Esophagus (tissue), 2 donors: Measurements from ENCODE around the gene CDH15. TPM values are rescaled to one million over a fixed set of nuclear protein-coding genes. Genes with fewer than 3 reads are reported as not detected.
"Not testable (repeated sequence)": the region's sequence is repeated elsewhere in the genome, so short reads cannot be mapped to it uniquely, and the experiment has no call there.

Source experiments
- H3K27ac ChIP-seq, 2 donors: one replicate each; pipeline ENCODE4 v1.5.1; 2013; ENCODE audit warnings: low read depth in 2 of 2, mild to moderate bottlenecking in 2 of 2, inconsistent platforms in 1 of 2, low read length in 1 of 2, moderate library complexity in 1 of 2
- H3K27me3 ChIP-seq, 2 donors: one replicate each; pipeline ENCODE4 v1.6.1; 2013; ENCODE audit warnings: low read length in 2 of 2, control low read depth in 1 of 2, mild to moderate bottlenecking in 1 of 2; ENCODE audit not compliant: insufficient read depth in 2 of 2, control insufficient read depth in 1 of 2
- H3K36me3 ChIP-seq, 2 donors: one replicate each; pipeline ENCODE4 v1.6.1; 2013; ENCODE audit warnings: low read length in 1 of 2; ENCODE audit not compliant: control insufficient read depth in 2 of 2, insufficient read depth in 2 of 2
- H3K4me1 ChIP-seq, 2 donors: one replicate each; pipeline ENCODE4 v1.6.1; 2013; ENCODE audit warnings: low read length in 1 of 2; ENCODE audit not compliant: control insufficient read depth in 2 of 2, insufficient read depth in 2 of 2
- H3K4me3 ChIP-seq, 2 donors: one replicate each; pipeline ENCODE4 v1.5.1; 2013; ENCODE audit warnings: low read length in 2 of 2, mild to moderate bottlenecking in 2 of 2, low read depth in 1 of 2, moderate library complexity in 1 of 2
- H3K9me3 ChIP-seq, 2 donors: one replicate each; pipeline ENCODE4 v1.6.1; 2013; ENCODE audit warnings: mild to moderate bottlenecking in 2 of 2, low read depth in 1 of 2, low read length in 1 of 2, moderate library complexity in 1 of 2; ENCODE audit not compliant: control insufficient read depth in 2 of 2, insufficient read depth in 1 of 2
- WGBS, 2 donors: extraction: QIAGEN DNeasy Blood & Tissue Kit; methylation state at CpG; one replicate each; pipeline ENCODE4 v1.1.7; 2013; 5-methylcytosine and 5-hydroxymethylcytosine counted together
- polyA plus RNA-seq, 2 donors: library from polyadenylated mRNA; stranded (reverse); fragments of 200-250 nt; gene quantifications; one replicate each; pipeline ENCODE4 v1.2.3, GENCODE V29; 2013
- donor health status: healthy with polysubstance abuse.
- donor health status: Bipolar disorder and iron deficiency.

The CDH15 gene
- polyA plus RNA-seq, 2 donors: not detected

DNA sequence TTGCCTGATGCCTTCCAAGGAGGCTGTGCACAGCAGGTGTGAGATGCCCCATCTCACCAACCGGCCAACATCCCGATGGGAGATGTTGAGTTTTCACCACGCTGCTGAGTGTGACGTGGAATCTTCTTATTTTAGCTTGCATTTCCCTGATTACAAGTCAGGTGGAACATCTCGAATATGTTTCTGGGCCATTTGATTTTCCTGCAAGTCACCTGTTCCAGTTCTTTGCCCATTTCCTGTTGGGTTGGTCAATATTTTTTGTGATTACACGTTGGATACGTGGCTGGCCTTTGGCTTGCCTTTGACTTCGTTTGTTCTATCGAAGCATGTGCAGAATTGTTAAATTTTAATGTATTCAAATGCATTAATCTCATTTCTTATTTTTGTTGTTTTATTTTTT is 8.3 kb upstream of the CDH15 start:
- no peaks in the 10 kb centered on the region for H3K9me3 ChIP-seq
- WGBS, 2 donors: 80 to 82% methylated on average over 9 of the region's 9 CpGs
- no peaks in the 10 kb centered on the region for H3K4me1 ChIP-seq
- no peak overlapping the region for H3K4me3 ChIP-seq
- H3K27ac ChIP-seq: no peak overlapping the region
- H3K27me3 ChIP-seq: no peaks in the 10 kb centered on the region
- H3K36me3 ChIP-seq: no peaks in the 10 kb centered on the region

DNA sequence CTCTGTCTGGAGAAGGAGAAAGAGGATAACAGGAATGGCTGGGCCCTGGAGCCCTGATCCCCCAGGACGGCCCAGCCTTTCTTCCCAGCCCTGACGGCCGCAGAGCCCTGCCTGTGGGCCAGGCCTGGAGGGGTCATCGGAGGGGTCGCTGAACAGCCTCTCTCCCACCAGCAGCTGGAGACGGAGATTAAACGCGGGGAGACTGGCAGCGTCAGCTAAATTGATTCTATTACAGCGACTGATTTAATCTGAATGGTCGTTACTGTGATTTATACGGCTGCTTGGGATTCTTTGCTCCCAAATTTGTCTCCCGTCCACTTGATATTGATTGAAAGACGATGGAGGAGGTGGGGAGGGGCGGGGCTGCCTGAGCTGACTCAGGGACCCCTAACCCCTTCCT is 7.1 kb upstream of the CDH15 start:
- no peaks in the 10 kb centered on the region for H3K9me3 ChIP-seq
- no peak overlapping the region for H3K27ac ChIP-seq
- H3K36me3 ChIP-seq: no peaks in the 10 kb centered on the region
- H3K4me1 ChIP-seq: no peaks in the 10 kb centered on the region
- H3K27me3 ChIP-seq: no peaks in the 10 kb centered on the region
- no peak overlapping the region for H3K4me3 ChIP-seq
- WGBS, 2 donors: 56 to 60% methylated on average over 15 of the region's 15 CpGs

DNA sequence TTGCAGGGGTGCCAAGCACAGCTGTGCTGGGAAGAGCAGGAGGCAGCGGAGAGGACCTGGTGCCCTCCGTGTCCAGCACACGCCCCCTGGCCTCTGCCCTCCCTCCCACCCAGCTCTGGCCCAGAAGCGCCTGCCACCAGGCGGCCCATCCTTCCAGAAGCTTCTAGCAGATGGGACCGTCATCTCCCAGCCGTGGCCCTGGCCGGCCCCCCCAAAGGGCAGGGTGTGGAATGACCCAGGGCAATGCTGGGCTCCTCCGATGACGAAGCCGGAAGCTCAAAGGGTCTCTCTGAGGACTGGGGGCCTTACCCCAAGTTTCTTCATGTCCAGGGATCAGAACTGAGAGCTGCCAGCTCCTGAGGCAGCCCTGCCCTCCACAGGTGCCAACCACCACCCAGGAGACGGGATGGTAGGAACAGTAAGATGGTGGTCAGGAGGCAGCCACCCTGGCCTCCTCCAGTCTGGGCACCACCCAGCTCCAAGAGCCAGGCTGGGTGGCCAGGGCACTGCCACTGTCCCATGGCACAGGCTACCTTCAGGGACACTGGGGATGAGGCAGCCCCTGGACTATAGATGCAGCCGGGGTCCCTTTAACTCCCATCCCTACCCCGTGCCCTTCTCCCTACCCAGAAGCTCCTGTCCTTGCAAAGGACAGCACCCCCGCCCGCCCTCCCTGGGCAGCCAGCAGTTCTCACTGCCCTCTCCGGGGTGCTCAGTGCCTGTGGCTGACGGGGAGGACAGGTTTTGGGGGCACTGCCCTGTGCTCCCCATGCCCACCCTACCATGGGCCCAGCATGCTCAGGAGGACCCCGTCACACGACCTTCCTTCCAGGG is 6.5 kb upstream of the CDH15 start:
- Histone ChIP-seq H3K4me1 (no peaks in the 10 kb centered on the region), H3K36me3 (no peaks in the 10 kb centered on the region), H3K4me3 (no peak overlapping the region), H3K27ac (no peak overlapping the region), H3K9me3 (no peaks in the 10 kb centered on the region), H3K27me3 (no peaks in the 10 kb centered on the region)
- 76 to 78% methylated on average over 18 to 20 of the region's 20 CpGs for WGBS, 2 donors

DNA sequence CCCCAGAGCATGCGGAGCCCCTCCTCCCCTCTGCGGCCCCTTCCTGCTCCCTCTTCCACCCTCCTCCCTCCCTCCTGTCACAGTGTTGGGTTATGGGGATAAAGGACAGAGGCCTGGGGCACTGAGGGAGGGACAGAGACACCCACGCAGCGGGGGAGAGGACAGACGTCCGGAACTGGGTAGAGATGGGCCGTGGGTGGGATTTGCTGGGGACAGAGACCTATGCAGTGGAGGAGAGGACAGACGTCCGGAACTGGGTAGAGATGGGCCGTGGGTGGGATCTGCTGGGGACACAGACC is 5.9 kb upstream of the CDH15 start:
- not testable (repeated sequence) for H3K27ac ChIP-seq, H3K36me3 ChIP-seq, H3K9me3 ChIP-seq, H3K4me3 ChIP-seq, H3K27me3 ChIP-seq, H3K4me1 ChIP-seq
- 72 to 78% methylated on average over 7 to 10 of the region's 10 CpGs for WGBS, 2 donors

DNA sequence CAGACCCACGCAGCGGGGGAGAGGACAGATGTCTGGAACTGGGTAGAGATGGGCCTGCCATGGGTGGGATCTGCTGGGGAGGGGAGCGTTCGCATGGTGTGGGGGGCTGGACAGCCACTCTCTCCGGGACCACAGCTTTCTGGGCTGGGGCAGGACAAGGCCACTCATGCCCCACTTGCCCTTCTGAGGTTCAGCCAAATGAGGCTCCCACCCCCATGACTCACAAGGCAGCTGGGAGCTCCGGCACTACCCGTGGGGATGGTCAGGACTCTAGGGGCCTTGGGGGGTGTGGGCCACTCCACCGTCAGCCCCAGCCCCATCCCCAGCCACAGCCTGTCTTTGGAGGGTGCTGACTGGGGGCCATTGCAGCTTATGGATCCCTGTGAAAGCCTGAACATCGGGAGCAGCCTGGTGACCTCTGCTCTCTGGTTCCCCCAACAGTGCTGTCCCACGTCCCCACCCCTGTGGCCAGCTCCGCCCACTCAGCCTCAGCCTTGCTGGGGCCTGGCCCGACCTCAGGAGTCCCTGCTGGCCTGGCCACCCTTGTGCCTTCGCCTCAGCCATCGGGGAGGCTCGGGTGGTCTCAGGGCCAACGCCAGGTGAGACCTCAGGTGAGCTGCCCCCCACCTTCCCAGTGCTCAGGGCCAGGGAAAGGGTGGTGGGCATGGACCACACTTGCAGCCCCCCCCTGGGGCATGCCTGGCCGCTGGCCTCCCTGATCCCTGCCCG is 4.7 kb upstream of the CDH15 start:
- Histone ChIP-seq H3K9me3 (no peaks in the 10 kb centered on the region), H3K36me3 (no peaks in the 10 kb centered on the region), H3K4me3 (no peak overlapping the region), H3K4me1 (peaks cover 5 to 9% of the 10 kb centered on the region in 2 donors), H3K27me3 (no peaks in the 10 kb centered on the region), H3K27ac (no peak overlapping the region)
- 57 to 64% methylated on average over 18 of the region's 18 CpGs for WGBS, 2 donors

DNA sequence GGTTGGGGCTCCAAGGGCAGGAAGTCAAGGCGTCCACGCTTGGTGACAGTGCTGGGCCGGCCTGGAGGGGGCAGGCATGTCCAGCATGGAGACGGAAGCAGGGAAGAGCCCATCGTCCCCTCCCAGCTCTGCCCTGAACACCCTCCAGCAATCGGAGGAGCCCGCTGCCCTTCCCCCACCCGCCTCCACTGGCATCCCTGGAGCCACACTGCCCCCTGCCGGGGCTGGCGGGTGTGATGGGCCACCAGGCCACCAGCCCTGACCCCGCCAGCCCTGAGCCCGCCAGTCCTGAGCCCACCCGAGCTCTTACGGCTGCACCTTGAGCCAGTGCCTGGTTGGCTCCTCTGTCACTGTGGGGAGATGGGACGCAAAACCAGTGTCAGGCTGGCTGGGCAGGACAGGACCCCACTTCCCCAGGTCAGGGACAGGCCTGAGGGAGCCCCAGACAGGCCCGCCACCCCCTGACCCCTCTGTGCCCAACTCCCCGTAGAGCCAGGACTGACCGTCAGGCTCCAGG is 4.1 kb upstream of the CDH15 start:
- Histone ChIP-seq H3K9me3 (no peaks in the 10 kb centered on the region), H3K4me3 (no peak overlapping the region), H3K4me1 (peaks cover 5 to 9% of the 10 kb centered on the region in 2 donors), H3K27ac (no peak overlapping the region), H3K27me3 (no peaks in the 10 kb centered on the region), H3K36me3 (no peaks in the 10 kb centered on the region)
- WGBS, 2 donors: 14 to 16% methylated on average over 16 to 18 of the region's 18 CpGs

DNA sequence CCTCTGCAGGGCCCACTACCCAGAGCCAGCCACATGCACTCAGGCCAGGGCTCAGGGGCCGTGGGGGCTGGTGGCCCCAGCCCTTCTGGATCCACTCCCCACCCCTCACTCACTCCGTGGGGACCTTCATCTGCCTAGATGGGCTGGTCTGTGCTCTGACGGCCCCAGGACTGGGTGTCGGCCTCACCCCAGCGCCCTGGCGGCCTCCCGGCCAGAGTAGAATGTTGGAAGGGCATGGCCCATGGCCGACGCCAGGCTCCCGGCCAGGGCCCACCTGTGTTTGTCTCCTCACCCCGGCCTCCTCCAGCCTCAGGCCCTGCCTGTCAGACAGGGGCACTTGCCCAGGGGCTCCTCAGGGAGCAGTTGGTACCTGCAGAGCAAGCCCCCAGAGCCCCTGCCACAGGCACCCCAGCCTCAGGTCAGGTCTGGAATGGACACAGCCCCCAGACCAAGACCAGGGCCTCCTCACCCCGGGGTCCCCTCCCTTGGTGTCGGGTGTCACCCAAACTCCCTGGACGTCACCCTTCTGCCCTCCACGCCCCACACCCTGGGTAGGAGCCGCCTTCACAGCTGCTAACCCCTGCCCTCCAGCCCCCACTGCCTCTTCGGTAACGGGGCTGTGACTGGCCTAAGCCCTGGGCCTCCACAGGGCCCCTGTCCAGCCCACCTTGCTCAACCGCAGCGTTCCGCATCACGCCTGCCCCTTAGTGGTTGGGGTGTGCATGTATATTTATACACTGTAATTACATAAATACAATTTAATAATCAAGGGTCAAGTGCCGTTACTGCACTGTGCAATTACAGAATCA is 3.0 kb upstream of the CDH15 start:
- 47 to 52% methylated on average over 23 of the region's 23 CpGs for whole genome bisulfite sequencing, 2 donors

DNA sequence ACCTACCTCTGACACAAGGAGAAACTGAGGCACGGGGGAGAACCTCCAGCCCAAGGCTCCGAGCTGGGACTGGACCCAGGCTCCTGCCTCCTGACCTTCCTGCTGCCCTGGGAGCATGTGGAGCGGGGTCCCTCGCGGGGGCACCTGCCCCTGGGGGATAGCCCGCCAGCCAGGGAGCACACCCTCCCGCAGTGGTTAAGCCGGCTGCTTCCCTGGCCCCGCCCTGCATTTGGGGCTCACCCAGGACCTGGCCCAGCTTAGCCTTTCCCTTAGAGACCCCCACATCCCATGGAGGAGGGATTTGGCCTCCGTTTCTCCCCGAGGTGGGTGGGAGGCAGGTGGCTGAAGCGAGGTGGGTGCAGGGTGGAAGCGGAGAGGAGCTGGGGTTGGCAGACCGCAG is 1.8 kb upstream of the CDH15 start:
- H3K36me3 ChIP-seq: no peaks in the 10 kb centered on the region
- WGBS, 2 donors: 72 to 76% methylated on average over 14 of the region's 14 CpGs
- H3K9me3 ChIP-seq: no peaks in the 10 kb centered on the region
- H3K4me1 ChIP-seq: peaks cover 5 to 9% of the 10 kb centered on the region in 2 donors
- no peak overlapping the region for H3K4me3 ChIP-seq
- H3K27ac ChIP-seq: no peak overlapping the region
- no peaks in the 10 kb centered on the region for H3K27me3 ChIP-seq

More for the DNA sequence above, 3.0 kb upstream of the CDH15 start:
- peaks cover 5 to 9% of the 10 kb centered on the region in 2 donors for H3K4me1 ChIP-seq
- no peaks in the 10 kb centered on the region for H3K9me3 ChIP-seq
- H3K36me3 ChIP-seq: no peaks in the 10 kb centered on the region
- H3K4me3 ChIP-seq: no peak overlapping the region
- no peaks in the 10 kb centered on the region for H3K27me3 ChIP-seq
- H3K27ac ChIP-seq: no peak overlapping the region

DNA sequence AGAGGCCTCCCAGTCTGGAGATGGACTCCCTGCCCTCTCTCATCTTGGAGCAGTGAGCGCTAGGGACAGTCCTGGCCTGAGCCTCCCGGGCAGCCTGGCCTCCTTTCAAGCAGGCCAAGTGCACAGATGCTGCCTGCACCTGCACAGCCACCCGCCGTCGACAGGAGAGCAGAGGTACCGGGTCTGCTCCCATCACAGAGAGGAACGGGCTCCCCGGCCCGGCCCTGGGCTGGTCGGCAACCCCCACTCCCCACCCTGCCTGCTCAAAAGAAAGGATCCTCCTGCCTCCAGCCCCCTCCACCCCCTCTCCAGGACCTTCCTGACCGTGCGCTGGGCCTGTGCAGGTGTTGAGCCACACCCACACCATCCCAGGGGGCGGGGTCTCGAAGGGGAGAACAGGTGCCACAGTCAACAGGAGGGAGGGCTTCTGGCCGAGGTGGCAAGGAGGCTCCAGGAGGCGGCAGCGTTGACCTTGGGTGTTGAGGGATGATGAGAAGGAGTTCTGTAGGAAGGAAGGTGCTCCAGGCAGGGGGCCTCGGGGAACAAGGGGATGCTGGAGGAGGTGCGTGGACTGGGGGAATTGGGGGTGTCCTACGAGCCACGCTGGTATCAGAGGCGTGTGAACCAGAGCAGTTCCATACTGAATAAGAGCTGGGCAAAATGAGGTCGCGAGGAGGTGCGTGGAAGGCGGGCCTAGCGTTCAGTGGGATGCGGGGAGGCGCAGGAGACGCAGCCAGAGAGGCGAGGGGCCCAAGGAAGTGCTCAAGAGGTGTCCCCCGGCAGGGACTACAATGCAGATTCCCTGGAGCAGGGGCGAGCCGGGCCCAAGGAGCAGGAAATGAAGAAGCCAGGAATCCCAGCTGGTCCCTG is 967 bp upstream of the CDH15 start:
- Histone ChIP-seq H3K4me3 (no peak overlapping the region), H3K9me3 (no peaks in the 10 kb centered on the region), H3K27ac (no peak overlapping the region), H3K27me3 (no peaks in the 10 kb centered on the region), H3K4me1 (peaks cover 5 to 9% of the 10 kb centered on the region in 2 donors), H3K36me3 (no peaks in the 10 kb centered on the region)
- WGBS, 2 donors: 8 to 12% methylated on average over 34 of the region's 34 CpGs
